ENCODE measurements around the gene IFT43. TPM values are rescaled to one million over a fixed set of nuclear protein-coding genes. Genes with fewer than 3 reads are reported as not detected.

Gene IFT43
- total and polyA plus RNA-seq, 2 donors (not counting 1 experiment from before 2014, with no cell fraction given) = 35.2 to 54.9 TPM

- Histone ChIP-seq H3K79me2 (ENCODE audit: control insufficient read depth, insufficient read depth, low read length) (no peaks in the 10 kb centered on the region), H3K4me1 (ENCODE audit: control insufficient read depth, extremely low read depth, insufficient read depth, low read length) (no peaks in the 10 kb centered on the region), H3K27me3 (ENCODE audit: control insufficient read depth, insufficient read depth, low read length) (no peaks in the 10 kb centered on the region), H3K9me3 (ENCODE audit: control insufficient read depth, insufficient read depth, low read depth, low read length) (no peaks in the 10 kb centered on the region), H3K9ac (ENCODE audit: insufficient read depth, low read length) (no peak overlapping the region), H3K4me3 (replicated peaks in 1 of 4; ENCODE audit: control extremely low read depth in 1 of 4, insufficient read depth in 1 of 4, low read depth in 3 of 4, low read length in 4 of 4) (no peak overlapping the region), H4K20me1 (ENCODE audit: control insufficient read depth, extremely low read depth, insufficient read depth, low read length) (no peaks in the 10 kb centered on the region), H3K27ac (ENCODE audit: insufficient read depth, low read length) (no peak overlapping the region), H3K4me2 (ENCODE audit: extremely low read depth, insufficient read depth, low read length) (no peak overlapping the region), H2AFZ (ENCODE audit: low read length) (no peak overlapping the region), H3K36me3 (ENCODE audit: control insufficient read depth, insufficient read depth, low read length) (no peaks in the 10 kb centered on the region)
- TF ChIP-seq CTCF (conservative IDR thresholded peaks at IDR 0.05 in 1 of 2, IDR thresholded peaks at IDR 0.05 in 1 of 2; ENCODE audit: low read depth in 1 of 2, low read length in 2 of 2) (no peak), EZH2 (IDR thresholded peaks at IDR 0.05; ENCODE audit: low read length, missing control alignments) (no peak)
- DNase-seq (ENCODE audit: low read depth in 2 of 2) = no peak
Observed at GRCh38 chr14:76118594-76118993, 133.0 kb downstream of the IFT43 start.

GRCh38 chr14:76121089-76121748 is 135.7 kb downstream of the IFT43 start:
- no peak for TF ChIP-seq EZH2 (IDR thresholded peaks at IDR 0.05; ENCODE audit: low read length, missing control alignments)
- no peak for TF ChIP-seq CTCF (conservative IDR thresholded peaks at IDR 0.05 in 1 of 2, IDR thresholded peaks at IDR 0.05 in 1 of 2; ENCODE audit: low read depth in 1 of 2, low read length in 2 of 2)
- Histone ChIP-seq H3K9ac (ENCODE audit: insufficient read depth, low read length) (no peak overlapping the region), H2AFZ (ENCODE audit: low read length) (no peak overlapping the region), H3K4me3 (replicated peaks in 1 of 4; ENCODE audit: control extremely low read depth in 1 of 4, insufficient read depth in 1 of 4, low read depth in 3 of 4, low read length in 4 of 4) (no peak overlapping the region), H3K9me3 (ENCODE audit: control insufficient read depth, insufficient read depth, low read depth, low read length) (no peaks in the 10 kb centered on the region), H3K27ac (ENCODE audit: insufficient read depth, low read length) (no peak overlapping the region), H3K4me1 (ENCODE audit: control insufficient read depth, extremely low read depth, insufficient read depth, low read length) (no peaks in the 10 kb centered on the region), H4K20me1 (ENCODE audit: control insufficient read depth, extremely low read depth, insufficient read depth, low read length) (no peaks in the 10 kb centered on the region), H3K4me2 (ENCODE audit: extremely low read depth, insufficient read depth, low read length) (no peak overlapping the region), H3K79me2 (ENCODE audit: control insufficient read depth, insufficient read depth, low read length) (no peaks in the 10 kb centered on the region), H3K36me3 (ENCODE audit: control insufficient read depth, insufficient read depth, low read length) (no peaks in the 10 kb centered on the region), H3K27me3 (ENCODE audit: control insufficient read depth, insufficient read depth, low read length) (no peaks in the 10 kb centered on the region)
- DNase-seq (ENCODE audit: low read depth in 2 of 2) = no peak

- Histone ChIP-seq H3K9me3 (ENCODE audit: control insufficient read depth, insufficient read depth, low read depth, low read length) (no peaks in the 10 kb centered on the region), H2AFZ (ENCODE audit: low read length) (no peak overlapping the region), H3K79me2 (ENCODE audit: control insufficient read depth, insufficient read depth, low read length) (no peaks in the 10 kb centered on the region), H3K27me3 (ENCODE audit: control insufficient read depth, insufficient read depth, low read length) (no peaks in the 10 kb centered on the region), H3K36me3 (ENCODE audit: control insufficient read depth, insufficient read depth, low read length) (no peaks in the 10 kb centered on the region), H3K4me3 (replicated peaks in 1 of 4; ENCODE audit: control extremely low read depth in 1 of 4, insufficient read depth in 1 of 4, low read depth in 3 of 4, low read length in 4 of 4) (no peak overlapping the region), H3K9ac (ENCODE audit: insufficient read depth, low read length) (no peak overlapping the region), H3K27ac (ENCODE audit: insufficient read depth, low read length) (no peak overlapping the region), H4K20me1 (ENCODE audit: control insufficient read depth, extremely low read depth, insufficient read depth, low read length) (no peaks in the 10 kb centered on the region), H3K4me1 (ENCODE audit: control insufficient read depth, extremely low read depth, insufficient read depth, low read length) (no peaks in the 10 kb centered on the region), H3K4me2 (ENCODE audit: extremely low read depth, insufficient read depth, low read length) (no peak overlapping the region)
- TF ChIP-seq EZH2 (IDR thresholded peaks at IDR 0.05; ENCODE audit: low read length, missing control alignments) (no peak), CTCF (conservative IDR thresholded peaks at IDR 0.05 in 1 of 2, IDR thresholded peaks at IDR 0.05 in 1 of 2; ENCODE audit: low read depth in 1 of 2, low read length in 2 of 2) (no peak)
- DNase-seq (ENCODE audit: low read depth in 2 of 2) = no peak
Observed at GRCh38 chr14:76123426-76124225, 138.1 kb downstream of the IFT43 start.

Data from fibroblast of lung (primary cell).